Body of pancreas (tissue), 4 donors: ENCODE results near the gene SETMAR. TPM values are rescaled to one million over a fixed set of nuclear protein-coding genes. Genes with fewer than 3 reads are reported as not detected.

ENCODE experiments used
- ATAC-seq: fragments of 150-250 bp; one replicate; pipeline ENCODE4 v1.9.1; 2016
- DNase-seq, 4 donors: peaks; one replicate each; pipeline ENCODE4 v3.0.0-alpha.2; 2019
- H3K27ac ChIP-seq, 4 donors: fragments of 200-600 bp; sonication (generic); 1 replicate in 3 of 4; 2 replicates in 1 of 4; pipeline versions ENCODE4 v1.5.1 to v1.6.1; 2016 to 2019; ENCODE audit warnings: mild to moderate bottlenecking in 1 of 4, mixed read lengths in 1 of 4, moderate library complexity in 1 of 4
- H3K27me3 ChIP-seq, 2 donors: fragments of 200-600 bp; sonication (generic); one replicate each; pipeline ENCODE4 v1.6.0; 2016; ENCODE audit warnings: mild to moderate bottlenecking in 1 of 2
- H3K36me3 ChIP-seq, 2 donors: fragments of 200-600 bp; sonication (generic); replicated peaks in 1 of 2; 2 replicates each; pipeline ENCODE4 v1.5.1; 2016; ENCODE audit warnings: low read depth in 2 of 2; ENCODE audit not compliant: insufficient read depth in 1 of 2
- H3K4me1 ChIP-seq: fragments of 200-600 bp; sonication (generic); one replicate; pipeline ENCODE4 v1.6.0; 2016
- H3K4me3 ChIP-seq, 2 donors: fragments of 200-600 bp; sonication (generic); 1 replicate in 1 of 2; 2 replicates in 1 of 2; pipeline ENCODE4 v1.5.1; 2016 to 2019
- H3K9me3 ChIP-seq, 3 donors: fragments of 200-600 bp; sonication (generic); 1 replicate in 2 of 3; 2 replicates in 1 of 3; pipeline ENCODE4 v1.5.1; 2016
- POLR2A ChIP-seq, 3 donors: fragments of 450-650 bp; IDR thresholded peaks; one replicate each; pipeline ENCODE4 v1.6.1; 2016; ENCODE audit warnings: antibody characterized with exemption in 3 of 3, mild to moderate bottlenecking in 2 of 3
- WGBS, 2 donors: methylation state at CpG; one replicate each; pipeline ENCODE4 v1.1.5; 2017; 5-methylcytosine and 5-hydroxymethylcytosine counted together
- intact Hi-C: fragments of 100-400 bp; cut with DNase I; formaldehyde crosslinking; loops from one replicate; pipeline ENCODE4 v1.15.1; 2023
- total RNA-seq, 2 donors: library from RNA; depleted of rRNA; stranded (reverse); fragments of >200 nt; gene quantifications; one replicate each; pipeline ENCODE4 v1.1.0, GENCODE V29; 2016
- TF ChIP-seq, protein P1 (sequence below), 7 experiments: fragments of 450-650 bp in 4 of 7; fragments of 200-600 bp in 3 of 7; sonication (generic) in 3 of 7; IDR thresholded peaks; one replicate each; pipeline ENCODE4 v1.5.1; 2016 to 2019; ENCODE audit warnings: antibody characterized with exemption in 7 of 7

Gene SETMAR
- total RNA-seq, 2 donors from 2014 or later: 14.5 to 27.0 TPM

DNA sequence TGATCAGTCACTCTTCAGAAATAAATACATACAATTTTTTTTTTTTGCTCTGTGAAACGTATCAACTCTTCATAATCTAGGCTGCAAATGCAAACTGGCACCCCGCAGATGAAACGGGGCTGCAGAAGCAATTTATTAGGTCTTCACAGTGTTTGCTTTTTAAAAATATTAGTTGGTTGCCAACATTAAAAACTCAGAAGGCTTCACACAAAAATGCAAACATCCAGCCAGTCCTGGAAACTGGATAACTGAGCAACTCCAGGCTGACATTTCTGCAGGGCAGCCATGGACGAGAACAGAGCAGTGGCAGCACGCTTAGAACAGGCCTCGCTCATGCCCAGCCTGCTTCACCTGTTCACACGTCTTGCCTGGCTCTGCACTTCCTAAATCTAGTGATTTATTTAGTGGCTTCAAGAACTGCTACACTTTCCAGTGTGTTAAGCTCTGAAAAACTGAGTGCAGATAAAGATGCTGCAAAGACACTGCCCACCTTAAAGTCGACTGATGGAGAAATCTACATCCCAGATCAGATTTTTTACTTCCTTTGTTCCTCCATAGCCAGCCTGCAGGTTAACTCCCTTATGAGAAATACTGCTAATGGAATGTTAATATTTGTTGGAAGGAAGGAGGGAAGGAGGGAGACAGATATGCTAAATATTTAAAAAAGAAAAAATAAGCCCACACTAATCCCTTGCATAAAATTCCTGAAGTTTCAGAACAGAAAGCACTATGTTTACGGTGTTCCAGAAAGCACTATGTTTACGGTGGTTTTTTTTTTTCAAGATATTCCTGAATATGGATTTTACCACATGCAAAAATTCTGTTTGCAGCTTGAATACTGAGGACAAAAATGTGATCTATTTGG is 53.6 kb downstream of the SETMAR start:
- DNase-seq (no peak), ATAC-seq (no peak)
- Histone ChIP-seq H3K4me3 (no peak overlapping the region), H3K4me1 (peaks cover 41% of the 10 kb centered on the region), H3K27me3 (no peaks in the 10 kb centered on the region), H3K36me3 (no peaks in the 10 kb centered on the region), H3K27ac (peak overlapping the region in 2 of 4 donors; percentile 60 to 67), H3K9me3 (no peaks in the 10 kb centered on the region)
- 68 to 69% methylated on average over 10 of the region's 10 CpGs for WGBS, 2 donors
- intact Hi-C loops: no loop called here
- TF ChIP-seq POLR2A (IDR thresholded peaks at IDR 0.05): no peak
- TF ChIP-seq, protein P1, sequence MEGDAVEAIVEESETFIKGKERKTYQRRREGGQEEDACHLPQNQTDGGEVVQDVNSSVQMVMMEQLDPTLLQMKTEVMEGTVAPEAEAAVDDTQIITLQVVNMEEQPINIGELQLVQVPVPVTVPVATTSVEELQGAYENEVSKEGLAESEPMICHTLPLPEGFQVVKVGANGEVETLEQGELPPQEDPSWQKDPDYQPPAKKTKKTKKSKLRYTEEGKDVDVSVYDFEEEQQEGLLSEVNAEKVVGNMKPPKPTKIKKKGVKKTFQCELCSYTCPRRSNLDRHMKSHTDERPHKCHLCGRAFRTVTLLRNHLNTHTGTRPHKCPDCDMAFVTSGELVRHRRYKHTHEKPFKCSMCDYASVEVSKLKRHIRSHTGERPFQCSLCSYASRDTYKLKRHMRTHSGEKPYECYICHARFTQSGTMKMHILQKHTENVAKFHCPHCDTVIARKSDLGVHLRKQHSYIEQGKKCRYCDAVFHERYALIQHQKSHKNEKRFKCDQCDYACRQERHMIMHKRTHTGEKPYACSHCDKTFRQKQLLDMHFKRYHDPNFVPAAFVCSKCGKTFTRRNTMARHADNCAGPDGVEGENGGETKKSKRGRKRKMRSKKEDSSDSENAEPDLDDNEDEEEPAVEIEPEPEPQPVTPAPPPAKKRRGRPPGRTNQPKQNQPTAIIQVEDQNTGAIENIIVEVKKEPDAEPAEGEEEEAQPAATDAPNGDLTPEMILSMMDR (IDR thresholded peaks at IDR 0.05): no peak

DNA sequence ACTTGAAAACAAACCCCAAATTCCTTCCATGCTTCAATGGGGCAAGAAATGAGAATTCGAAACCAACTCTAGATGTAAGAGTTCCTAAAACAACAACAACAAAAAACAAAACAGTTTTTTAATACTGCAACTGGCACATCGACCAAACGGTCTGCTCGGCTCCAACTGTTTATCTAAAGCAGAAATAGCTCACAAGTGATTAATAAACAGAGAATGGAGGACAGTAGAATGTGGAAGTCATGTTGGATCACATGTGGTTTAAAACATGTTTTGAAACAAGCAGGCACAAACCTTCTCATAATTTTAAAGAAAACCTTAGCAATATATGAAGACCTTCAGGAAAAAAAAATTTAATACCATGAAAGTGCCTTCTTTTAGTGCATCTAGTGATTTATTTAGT is 55.1 kb downstream of the SETMAR start:
- no peak overlapping the region for H3K27ac ChIP-seq
- no peaks in the 10 kb centered on the region for H3K27me3 ChIP-seq
- H3K36me3 ChIP-seq: no peaks in the 10 kb centered on the region
- H3K4me3 ChIP-seq: no peak overlapping the region
- TF ChIP-seq, protein P1 (IDR thresholded peaks at IDR 0.05): no peak
- TF ChIP-seq POLR2A (IDR thresholded peaks at IDR 0.05): no peak
- DNase-seq (no peak), ATAC-seq (no peak)
- no peaks in the 10 kb centered on the region for H3K9me3 ChIP-seq
- intact Hi-C loops: no loop called here
- H3K4me1 ChIP-seq: peaks cover 41% of the 10 kb centered on the region
- 69 to 75% methylated on average over 4 of the region's 4 CpGs for WGBS, 2 donors

DNA sequence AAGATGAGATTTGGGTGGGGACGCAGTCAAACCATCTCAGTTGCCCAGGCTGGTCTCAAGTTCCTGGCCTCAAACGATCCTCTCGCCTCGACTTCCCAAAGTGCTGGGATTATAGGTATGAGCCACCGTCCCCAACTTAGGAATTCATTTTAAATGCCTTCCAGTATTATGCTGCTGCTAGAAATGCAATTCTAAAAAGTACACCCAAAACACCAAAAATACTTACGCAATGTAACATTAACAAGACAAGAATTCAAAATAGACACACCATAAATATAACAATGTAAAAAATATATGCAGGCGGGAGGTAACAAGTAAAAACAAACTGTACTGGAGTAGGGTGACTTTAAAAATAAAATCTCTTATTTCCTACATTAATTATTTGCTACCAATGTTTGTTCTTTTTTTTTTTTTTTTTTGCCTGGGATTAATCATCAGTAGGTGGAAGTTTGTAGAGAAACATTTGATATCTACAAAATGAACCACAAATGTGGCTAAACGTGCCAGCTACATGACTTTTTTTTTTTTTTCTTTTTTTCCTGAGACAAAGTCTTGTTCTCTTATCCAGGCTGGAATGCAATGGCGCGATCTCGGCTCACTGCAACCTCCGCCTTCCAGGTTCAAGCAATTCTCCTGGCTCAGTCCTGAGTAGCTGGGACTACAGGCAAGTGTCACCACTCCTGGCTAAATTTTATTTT is 56.8 kb downstream of the SETMAR start:
- ATAC-seq (no peak), DNase-seq (no peak)
- Histone ChIP-seq H3K27me3 (no peaks in the 10 kb centered on the region), H3K4me1 (peaks cover 40% of the 10 kb centered on the region), H3K9me3 (no peaks in the 10 kb centered on the region), H3K27ac (peak overlapping the region in 2 of 4 donors; percentile 61 to 72), H3K4me3 (no peak overlapping the region), H3K36me3 (no peaks in the 10 kb centered on the region)
- intact Hi-C loops: no loop called here
- 61 to 82% methylated on average over 12 of the region's 12 CpGs for WGBS, 2 donors
- TF ChIP-seq, protein P1 (IDR thresholded peaks at IDR 0.05): no peak
- no peak for TF ChIP-seq POLR2A (IDR thresholded peaks at IDR 0.05)

DNA sequence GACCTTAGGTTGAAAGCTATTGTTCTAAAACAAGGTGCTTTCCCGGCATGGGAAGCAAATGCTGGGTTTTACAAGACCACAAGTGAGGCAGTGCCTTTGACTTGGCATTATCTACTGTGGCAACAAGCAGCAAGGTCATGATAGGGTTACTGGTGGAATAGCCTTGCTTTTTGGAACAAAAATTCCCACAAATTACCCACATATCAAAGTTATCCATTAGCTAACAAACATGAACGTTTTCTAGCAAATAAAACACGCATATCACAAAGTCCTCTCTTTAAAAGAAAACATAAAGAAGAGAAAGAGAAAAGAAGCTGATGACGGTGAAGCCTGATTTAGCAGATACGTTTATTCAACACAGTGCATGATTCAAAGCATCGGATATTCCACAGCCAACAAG is 57.6 kb downstream of the SETMAR start:
- Histone ChIP-seq H3K36me3 (no peaks in the 10 kb centered on the region), H3K27ac (peak overlapping the region in 3 of 4 donors; percentile 3 to 72 (median 61)), H3K4me3 (no peak overlapping the region), H3K4me1 (peaks cover 31% of the 10 kb centered on the region), H3K9me3 (no peaks in the 10 kb centered on the region), H3K27me3 (no peaks in the 10 kb centered on the region)
- DNase-seq: no peak
- WGBS, 2 donors: 24 to 33% methylated on average over 6 of the region's 6 CpGs
- ATAC-seq: no peak
- intact Hi-C loops: no loop called here
- TF ChIP-seq, protein P1 (IDR thresholded peaks at IDR 0.05): no peak
- no peak for TF ChIP-seq POLR2A (IDR thresholded peaks at IDR 0.05)
